Retina (tissue), 1 donor: ENCODE results near the gene KLHL17.

Experiments used
- DNase-seq: peaks from one replicate; pipeline ENCODE4 v3.0.0-alpha.2; 2016

The KLHL17 gene

DNA sequence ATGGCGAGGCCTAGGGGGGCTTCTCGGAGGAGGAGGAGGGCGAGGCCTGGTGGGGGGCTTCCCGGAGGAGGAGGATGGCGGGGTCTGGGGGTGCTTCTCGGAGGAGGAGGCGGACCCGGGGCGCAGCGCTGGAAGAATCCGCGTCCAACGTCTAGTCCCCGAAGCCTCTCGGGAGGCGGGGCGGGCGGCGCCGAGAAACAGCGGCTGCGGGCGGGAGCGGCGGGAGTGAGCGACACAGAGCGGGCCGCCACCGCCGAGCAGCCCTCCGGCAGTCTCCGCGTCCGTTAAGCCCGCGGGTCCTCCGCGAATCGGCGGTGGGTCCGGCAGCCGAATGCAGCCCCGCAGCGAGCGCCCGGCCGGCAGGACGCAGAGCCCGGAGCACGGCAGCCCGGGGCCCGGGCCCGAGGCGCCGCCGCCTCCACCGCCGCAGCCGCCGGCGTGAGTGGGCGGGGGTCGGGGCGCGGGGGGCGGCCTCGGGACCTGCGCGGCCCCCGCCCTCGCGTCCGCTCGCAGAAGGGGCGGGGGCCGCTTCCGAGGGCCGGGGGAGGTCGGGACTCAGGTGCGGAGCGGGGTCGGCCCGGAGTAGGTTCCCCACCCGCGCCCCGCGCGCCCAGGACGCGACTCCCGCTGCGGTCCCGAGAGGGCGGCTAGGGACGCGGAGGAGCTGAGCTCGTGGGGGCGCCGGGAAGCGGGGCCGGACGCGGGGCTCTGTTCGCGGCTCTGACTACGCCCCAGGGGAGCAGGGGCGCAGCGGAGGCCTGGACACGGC, at the start of gene KLHL17:
TSS of gene KLHL17 (plus strand) at position 222 of the 769 bp plus-strand sequence. CDS start at position 332, 110 bp downstream.
- peak; percentile 68 for DNase-seq

DNA sequence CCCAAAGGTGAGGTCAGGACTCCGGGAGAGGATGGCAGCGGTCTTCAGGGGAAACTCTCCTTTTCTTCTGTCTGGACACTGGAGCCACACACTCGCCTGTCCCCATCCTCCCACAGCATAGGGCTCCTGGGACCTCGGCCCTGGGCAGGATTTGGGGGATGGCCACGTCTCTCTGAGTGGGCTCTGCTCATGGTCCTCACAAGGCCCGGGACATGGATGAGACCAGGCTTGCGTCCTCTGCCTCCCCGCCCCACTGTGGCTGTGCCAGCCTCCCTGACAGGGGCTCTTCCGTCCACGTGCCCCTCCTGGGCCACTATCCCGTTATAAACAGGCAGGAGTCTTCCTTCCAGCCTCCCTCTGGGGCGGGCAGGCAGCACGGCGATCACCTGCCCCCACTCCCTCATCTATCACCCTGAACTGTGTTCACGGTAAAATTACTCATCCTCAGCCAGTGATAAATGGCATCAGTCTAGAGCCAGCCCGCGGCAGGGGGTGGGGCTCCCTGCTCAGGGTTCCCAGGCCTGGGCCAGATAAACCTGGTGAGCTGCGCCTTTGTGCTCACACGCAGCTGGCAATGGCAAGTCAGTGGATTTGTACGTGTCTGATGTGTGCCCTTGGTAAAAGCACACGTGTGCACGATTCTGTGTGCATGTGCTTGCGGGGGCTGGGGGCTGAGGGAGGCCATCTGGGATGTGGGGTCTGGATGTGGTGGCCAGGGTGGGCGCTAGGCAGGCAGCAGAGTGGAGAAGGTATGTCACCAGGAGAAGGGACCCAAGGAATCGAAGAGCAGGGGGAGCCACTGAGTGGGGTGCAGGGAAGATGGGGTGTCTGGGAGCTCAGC, 49.3 kb upstream of the KLHL17 start:
- DNase-seq: peak; percentile 53

- no peak for DNase-seq
Measured at GRCh38 chr1:911875-912739, 48.3 kb upstream of the KLHL17 start.

GRCh38 chr1:912740-913301, 47.6 kb upstream of the KLHL17 start:
- no peak for DNase-seq

DNA sequence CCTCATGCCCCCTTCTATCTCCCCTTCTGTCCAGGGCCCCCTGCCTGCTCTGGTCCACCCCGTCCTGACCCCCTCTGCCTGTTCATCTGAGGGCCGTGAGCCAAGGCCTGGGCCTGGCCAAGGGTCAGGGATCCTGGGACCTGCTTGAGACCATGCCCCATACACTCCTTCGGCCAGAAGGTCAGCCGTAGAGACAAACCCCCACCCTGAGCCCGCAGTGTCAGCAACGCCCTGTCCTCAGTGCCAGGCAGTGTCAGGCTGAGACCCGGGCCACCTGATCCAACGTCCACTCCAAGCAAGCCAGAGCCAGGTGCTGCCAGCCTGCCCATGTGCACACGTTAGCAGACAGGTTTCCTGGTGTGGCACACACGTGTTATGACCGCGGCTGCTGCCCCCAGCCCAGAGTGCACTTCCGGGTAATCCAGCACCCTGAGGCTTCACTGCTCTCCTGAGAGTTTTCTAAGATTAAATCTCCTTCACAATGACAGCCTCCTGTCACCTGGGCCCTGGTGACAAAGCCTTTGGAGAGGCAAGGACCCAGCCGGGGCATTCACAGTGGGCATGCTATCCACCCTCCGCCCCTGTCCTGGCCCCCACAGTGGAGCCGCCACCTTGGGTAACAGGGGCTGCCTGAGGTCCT, 46.8 kb upstream of the KLHL17 start:
- no peak for DNase-seq

DNA sequence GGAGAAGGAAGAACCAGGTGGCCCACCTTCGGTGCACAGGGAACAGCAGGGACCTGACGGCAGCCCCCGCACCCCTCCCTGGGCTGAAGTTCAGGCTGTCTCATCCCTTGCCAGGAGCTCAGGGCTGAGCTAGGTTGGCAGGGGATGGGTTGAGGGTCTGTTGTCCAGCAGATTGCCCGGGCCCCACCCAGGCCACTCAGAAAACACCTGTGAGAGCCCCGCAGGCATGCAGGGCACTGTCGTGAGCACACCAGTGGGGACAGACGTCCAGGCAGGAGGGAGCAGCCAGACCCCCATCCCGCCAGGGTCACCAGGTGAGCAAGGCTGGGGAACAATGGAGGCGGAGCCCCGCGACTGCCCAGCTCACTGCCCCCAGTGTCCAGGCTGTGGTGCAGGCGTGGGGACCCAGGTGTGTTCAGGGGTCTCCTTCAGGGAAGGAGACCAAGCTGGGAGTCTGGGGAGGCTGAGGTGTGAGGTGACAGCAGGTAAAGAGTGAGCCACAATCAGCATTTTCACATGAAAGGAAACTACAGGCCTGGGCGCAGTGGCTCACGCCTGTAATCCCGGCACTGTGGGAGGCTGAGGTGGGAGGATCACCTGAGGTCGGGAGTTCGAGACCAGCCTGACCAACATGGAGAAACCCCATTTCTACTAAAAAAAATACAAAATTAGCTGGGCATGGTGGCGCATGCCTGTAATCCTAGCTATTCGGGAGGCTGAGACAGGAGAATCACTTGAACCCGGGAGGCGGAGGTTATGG, 46.1 kb upstream of the KLHL17 start:
- DNase-seq: no peak

- DNase-seq: no peak
Measured at GRCh38 chr1:914891-915280, 45.5 kb upstream of the KLHL17 start.

DNA sequence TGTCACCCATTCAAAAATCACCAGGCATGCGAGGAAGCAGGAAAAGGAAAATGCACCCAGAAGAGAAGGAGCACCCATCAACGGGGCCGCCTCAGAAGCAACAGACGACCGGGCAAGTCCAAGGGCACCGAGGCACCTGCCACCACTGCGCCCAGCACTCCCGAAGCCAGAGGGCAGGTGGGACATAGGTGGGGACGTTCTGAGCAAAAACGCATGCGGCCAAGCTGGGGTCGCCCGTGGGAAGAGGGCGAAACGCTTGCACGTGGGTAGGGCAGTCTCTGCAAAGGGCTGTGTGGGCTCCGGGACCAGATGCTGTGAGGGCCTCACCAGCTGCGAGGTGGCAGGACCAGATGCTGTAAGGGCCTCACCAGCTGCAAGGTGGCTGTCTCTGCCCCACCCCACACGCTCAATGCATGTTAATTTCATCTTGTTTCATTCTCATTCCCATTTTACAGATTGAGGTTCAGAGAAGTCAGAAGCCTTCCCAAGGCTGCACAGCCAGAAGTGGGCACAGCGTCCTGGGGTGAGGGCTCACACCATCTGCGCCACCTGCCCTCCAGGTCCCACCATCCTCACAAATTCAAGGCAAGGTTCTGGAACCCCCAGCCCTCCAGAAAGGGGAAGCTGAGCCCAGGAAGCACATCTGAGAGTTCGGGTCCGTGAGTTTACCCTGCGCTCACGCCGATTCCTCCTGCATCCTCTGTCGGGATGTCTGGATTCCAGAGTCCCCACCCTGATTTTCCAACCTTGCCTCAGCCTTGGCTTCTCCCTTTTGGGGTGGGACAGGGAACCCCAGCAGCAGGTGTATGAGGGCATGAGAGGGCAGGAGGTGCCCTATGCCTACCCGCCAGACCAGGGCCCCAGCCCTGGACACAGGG, 44.9 kb upstream of the KLHL17 start:
- no peak for DNase-seq

DNA sequence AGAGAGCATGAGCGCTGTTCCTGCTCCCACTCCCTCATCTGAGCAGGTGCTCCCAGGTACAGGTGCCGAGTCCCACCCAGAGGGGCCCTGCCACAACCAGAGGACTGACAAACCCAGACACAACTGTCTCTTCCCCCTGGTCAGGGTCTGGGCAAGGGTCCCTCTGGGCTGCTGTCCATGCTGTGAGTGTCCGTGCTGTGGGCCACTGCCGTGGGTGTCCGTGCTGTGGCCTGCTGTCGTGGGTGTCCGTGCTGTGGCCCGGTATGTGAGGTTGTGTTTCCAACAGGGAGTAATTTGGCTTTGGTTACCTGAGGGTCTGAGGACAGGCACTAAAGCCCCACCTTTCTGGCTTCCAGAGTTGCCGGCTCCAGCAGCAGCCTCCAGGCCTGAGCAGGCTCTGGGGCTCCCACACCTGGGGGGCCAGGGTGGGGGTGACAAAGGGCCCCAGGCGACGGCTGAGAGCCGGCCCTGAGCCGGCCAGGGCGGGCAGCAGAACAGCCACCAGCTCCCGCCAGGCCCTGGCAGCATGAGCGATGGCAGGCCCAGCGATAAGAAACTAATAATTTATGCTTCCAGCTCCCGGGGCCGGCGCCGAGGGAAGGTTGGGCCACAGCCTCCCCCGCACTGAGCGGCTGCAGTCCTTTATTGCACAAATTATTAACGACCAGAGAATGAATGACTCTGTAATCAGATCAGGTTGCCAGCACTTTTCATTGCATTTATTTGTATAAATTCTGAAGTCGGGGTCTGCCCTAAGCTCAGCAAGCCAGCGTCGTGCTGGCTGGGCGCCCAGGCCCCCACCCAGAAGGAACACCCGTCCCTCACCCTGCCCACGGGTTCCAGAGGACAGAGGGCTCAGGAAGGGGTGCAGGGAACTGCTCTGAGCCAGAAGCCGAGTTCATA, 44.0 kb upstream of the KLHL17 start:
- peak; percentile 58 for DNase-seq

GRCh38 chr1:917076-917459, 43.3 kb upstream of the KLHL17 start:
- peak; percentile 61 for DNase-seq

- DNase-seq: peak; percentile 48
Measured at GRCh38 chr1:917466-918091, 42.8 kb upstream of the KLHL17 start.

DNA sequence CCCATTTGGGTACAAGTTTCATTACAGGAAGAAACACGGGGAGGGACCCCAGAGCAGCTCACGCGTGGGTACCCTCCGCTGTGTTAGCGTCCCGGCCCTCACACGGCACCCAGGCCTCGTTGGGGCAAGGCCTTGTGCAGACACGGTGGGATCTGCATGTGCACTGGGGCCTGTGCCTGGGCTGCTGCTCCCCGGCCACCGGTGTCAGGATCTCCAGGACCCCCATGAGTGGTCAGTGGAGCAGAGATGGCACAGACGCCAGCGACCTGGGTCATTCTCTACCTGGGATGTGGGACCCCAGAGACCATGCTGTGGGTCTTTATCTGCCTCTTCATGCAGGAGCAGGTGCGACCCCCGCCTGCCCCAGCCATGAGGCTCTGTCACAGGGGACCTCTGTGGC, 42.0 kb upstream of the KLHL17 start:
- DNase-seq: no peak

DNA sequence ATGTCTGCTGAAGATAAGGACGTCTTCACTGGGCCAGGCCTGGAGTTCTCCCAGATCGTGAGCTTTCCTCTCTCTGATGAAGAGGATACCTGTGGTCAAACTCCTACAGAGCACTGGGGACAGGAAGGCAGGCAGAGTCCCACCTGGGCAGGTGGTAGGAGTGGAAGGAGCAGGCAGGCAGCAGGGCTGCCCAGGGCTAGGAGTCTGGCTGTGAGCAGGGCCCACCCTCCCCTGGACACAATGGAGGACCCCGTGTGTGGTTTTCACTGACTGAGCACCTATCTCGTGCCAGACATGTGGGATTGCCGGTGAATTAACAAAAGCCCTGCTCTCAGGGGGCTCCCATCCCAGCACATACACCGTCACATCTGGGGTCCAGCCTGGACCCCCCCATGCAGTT, 41.5 kb upstream of the KLHL17 start:
- DNase-seq: no peak

GRCh38 chr1:919271-919872, 41.0 kb upstream of the KLHL17 start:
- no peak for DNase-seq

DNA sequence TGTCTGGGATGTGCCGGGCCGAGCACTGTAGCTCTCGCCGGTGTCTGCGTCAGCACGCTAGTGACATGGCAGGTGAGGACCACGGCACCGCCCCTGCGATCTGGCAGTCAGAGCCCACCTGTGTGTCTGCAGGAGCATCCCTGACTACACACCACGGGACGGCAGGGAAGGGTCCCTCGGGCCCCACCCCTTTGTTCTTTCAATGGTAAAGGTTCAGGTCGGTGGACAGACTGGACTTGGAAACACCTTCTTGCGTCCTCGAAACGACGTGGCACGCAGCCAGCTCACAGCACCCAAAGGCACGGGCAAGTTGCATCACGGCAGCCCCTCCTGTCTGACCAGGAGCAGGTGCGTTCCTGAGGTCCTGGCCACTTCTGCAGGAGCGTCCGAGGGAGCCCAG, 40.4 kb upstream of the KLHL17 start:
- DNase-seq: no peak

DNA sequence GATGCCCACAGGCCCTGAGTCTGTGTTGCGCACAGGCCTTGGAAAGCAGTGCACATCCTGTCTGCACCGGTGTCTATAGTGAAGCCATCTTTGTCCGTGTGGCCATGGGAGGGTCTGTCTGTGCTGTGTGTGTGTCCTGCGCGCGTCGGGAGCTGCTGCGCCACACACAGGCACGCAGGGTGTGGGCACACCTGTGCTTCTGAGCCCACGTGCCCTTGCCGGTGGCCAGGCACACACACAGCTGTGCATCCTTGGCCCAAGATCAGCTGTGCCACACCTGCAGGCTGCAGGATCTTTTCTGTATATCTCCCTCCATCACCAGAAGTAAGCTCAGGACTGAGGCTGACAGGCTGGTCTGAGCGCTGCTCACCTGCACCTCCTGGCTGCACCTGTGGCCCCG, 39.9 kb upstream of the KLHL17 start:
- no peak for DNase-seq

DNA sequence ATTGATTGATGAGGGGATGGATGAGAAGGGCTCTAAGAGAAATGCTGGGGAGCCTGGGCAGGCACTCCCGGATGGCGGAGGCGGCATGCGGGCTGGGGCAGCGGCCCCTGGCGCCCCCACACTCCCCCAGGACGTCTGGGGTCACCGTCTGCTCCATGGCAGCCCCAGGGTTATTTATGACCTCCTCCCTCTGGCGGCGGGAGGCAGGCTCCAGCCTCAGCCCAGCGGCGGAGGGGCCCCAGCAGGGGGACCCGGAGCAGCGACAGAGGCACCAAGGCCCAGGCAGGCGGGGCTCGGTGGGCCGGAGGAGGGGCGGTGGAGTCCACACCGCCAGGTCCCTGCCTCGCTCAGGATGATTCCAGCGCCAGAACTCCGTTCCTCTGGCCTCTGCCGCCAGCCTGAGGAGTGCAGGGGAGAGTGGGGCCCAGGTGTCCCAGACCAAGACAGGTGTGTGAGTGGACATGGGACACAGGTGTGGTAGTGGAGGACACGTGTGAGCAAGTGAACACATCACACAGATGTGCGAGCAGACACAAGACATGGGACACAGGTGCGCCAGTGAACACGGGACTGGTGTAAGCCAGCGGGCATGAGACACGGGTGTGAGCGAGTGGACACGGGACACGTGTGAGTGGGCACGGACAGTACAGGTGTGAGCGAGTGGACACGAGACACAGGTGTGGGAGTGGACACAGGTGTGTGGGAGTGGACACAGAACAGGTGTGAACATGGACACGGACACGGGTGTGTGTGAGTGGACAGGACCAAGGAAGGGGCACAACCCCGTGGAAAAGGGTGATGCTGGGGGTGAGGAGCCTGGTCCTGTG, 39.2 kb upstream of the KLHL17 start:
- peak; percentile 94 for DNase-seq
